Measurements from ENCODE around the gene STMN3. TPM values are rescaled to one million over a fixed set of nuclear protein-coding genes. Genes with fewer than 3 reads are reported as not detected.
"Not testable (repeated sequence)": the region's sequence is repeated elsewhere in the genome, so short reads cannot be mapped to it uniquely, and the experiment has no call there.

Gene STMN3
- total RNA-seq, 4 donors from 2014 or later, result 9.2 to 30.5 (median 20.9) TPM

GRCh38 chr20:63602321-63602720 lies 50.9 kb downstream of the STMN3 start:
- H3K36me3 ChIP-seq, result no peaks in the 10 kb centered on the region

DNA sequence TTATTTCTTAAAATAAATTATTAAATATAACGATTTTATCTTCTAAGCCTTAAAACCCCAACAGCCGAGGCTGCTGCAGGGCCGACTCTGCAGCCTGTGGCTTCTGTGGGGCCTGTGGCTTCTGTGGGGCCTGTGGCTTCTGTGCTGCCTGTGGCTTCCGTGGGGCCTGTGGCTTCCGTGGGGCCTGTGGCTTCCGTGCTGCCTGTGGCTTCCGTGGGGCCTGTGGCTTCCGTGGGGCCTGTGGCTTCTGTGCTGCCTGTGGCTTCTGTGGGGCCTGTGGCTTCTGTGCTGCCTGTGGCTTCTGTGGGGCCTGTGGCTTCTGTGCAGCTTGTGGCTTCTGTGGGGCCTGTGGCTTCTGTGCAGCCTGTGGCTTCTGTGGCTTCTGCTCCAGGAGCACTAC lies 51.5 kb downstream of the STMN3 start:
- H3K27me3 ChIP-seq; DNase-seq; H3K9me3 ChIP-seq; intact Hi-C loops (cut with DNase I; ENCODE audit: low total_unique reads); H3K4me3 ChIP-seq; H3K36me3 ChIP-seq; H3K4me1 ChIP-seq; H3K27ac ChIP-seq: not testable (repeated sequence)

More at GRCh38 chr20:63602321-63602720, 50.9 kb downstream of the STMN3 start:
- no peaks in the 10 kb centered on the region for H3K27me3 ChIP-seq
- no peaks in the 10 kb centered on the region for H3K4me1 ChIP-seq
- DNase-seq, result no peak
- no peak overlapping the region for H3K27ac ChIP-seq
- intact Hi-C loops (cut with DNase I; ENCODE audit: low total_unique reads), result no loop called here
- TF ChIP-seq, protein P1, sequence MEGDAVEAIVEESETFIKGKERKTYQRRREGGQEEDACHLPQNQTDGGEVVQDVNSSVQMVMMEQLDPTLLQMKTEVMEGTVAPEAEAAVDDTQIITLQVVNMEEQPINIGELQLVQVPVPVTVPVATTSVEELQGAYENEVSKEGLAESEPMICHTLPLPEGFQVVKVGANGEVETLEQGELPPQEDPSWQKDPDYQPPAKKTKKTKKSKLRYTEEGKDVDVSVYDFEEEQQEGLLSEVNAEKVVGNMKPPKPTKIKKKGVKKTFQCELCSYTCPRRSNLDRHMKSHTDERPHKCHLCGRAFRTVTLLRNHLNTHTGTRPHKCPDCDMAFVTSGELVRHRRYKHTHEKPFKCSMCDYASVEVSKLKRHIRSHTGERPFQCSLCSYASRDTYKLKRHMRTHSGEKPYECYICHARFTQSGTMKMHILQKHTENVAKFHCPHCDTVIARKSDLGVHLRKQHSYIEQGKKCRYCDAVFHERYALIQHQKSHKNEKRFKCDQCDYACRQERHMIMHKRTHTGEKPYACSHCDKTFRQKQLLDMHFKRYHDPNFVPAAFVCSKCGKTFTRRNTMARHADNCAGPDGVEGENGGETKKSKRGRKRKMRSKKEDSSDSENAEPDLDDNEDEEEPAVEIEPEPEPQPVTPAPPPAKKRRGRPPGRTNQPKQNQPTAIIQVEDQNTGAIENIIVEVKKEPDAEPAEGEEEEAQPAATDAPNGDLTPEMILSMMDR (IDR thresholded peaks at IDR 0.05), result no peak
- no peak for TF ChIP-seq POLR2A (IDR thresholded peaks at IDR 0.05)
- no peaks in the 10 kb centered on the region for H3K9me3 ChIP-seq
- H3K4me3 ChIP-seq, result no peak overlapping the region

DNA sequence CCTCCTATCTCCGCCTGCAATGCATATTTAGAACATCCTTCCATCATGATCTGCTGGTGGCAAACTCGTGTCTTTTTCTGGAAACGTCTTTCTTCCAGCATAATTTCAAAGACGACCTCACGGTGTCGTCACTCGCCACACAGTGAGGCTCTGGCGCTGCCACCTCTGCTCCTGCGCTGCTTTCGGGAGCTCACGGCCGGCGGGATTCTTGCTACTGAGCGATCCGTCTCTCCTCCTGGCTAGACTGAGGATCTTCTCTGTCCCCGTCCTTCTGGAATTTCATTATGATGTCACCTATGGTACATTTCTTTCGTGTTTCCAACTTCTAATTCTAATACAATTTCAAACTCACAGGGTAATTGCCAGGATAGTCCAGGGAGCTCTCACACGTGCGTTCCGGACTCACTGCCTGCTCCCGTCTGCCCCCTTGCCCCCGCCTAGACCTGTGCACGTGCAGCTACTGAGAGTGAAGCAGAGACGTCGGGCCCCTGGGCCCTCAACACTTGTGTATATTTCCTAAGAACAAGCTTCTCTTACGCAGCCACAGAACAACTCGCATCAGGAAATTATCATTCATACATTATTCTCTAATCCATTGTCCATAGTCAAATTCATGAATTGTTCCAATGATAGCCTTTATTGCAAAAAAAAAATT lies 53.7 kb downstream of the STMN3 start:
- Histone ChIP-seq H3K9me3 (no peaks in the 10 kb centered on the region), H3K27me3 (no peaks in the 10 kb centered on the region), H3K4me3 (no peak overlapping the region), H3K36me3 (no peaks in the 10 kb centered on the region), H3K4me1 (no peaks in the 10 kb centered on the region), H3K27ac (no peak overlapping the region)
- intact Hi-C loops (cut with DNase I; ENCODE audit: low total_unique reads), result no loop called here
- DNase-seq, result no peak
- no peak for TF ChIP-seq POLR2A (IDR thresholded peaks at IDR 0.05)
- TF ChIP-seq, protein P1 (IDR thresholded peaks at IDR 0.05), result no peak

DNA sequence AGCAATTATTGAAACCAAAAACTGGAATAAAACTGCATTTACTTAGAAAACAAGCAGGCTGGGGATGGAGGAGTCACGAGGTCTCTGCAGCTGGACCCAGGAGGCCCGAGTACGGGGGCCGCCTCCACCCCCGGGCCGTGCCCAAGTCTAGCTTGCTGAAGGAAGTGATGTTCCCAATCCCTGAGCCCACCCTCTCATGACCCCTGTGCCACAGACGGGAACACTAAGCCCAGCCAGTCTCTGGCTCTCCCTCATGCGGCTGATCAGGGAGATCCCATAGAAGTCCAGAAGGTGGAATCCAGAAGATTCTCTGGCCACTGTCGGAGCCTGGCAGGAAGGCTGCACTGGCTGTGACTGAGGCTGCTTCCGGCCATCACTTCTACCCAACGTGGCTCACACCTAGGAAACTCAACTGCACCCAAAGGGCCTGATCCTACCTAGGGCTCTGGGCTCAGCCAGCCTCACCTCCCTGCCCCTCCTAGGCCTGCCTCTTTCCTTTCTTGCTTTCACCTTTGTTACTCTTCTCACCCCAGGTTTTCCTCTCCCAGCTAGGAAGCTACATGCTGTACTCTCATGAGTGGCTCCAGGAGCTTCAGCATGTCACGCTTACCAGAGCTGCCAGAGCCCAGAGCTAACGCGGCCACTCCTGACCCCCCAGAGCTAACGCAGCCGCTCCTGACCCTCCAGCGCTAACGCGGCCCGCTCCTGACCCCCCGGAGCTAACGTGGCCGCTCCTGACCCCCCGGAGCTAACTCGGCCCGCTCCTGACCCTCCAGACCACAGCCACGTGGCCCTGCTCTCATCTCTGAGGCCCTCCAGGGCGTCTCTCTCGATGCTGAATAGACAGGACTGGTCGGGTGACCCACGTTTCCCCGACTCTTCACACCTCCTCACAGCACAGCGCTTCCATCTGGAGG lies 54.5 kb downstream of the STMN3 start:
- no peaks in the 10 kb centered on the region for H3K9me3 ChIP-seq
- H3K36me3 ChIP-seq, result no peaks in the 10 kb centered on the region
- H3K4me1 ChIP-seq, result no peaks in the 10 kb centered on the region
- H3K4me3 ChIP-seq, result no peak overlapping the region
- DNase-seq, result no peak
- no peak overlapping the region for H3K27ac ChIP-seq
- intact Hi-C loops (cut with DNase I; ENCODE audit: low total_unique reads), result no loop called here
- TF ChIP-seq, protein P1 (IDR thresholded peaks at IDR 0.05), result no peak
- no peak for TF ChIP-seq POLR2A (IDR thresholded peaks at IDR 0.05)
- H3K27me3 ChIP-seq, result no peaks in the 10 kb centered on the region

DNA sequence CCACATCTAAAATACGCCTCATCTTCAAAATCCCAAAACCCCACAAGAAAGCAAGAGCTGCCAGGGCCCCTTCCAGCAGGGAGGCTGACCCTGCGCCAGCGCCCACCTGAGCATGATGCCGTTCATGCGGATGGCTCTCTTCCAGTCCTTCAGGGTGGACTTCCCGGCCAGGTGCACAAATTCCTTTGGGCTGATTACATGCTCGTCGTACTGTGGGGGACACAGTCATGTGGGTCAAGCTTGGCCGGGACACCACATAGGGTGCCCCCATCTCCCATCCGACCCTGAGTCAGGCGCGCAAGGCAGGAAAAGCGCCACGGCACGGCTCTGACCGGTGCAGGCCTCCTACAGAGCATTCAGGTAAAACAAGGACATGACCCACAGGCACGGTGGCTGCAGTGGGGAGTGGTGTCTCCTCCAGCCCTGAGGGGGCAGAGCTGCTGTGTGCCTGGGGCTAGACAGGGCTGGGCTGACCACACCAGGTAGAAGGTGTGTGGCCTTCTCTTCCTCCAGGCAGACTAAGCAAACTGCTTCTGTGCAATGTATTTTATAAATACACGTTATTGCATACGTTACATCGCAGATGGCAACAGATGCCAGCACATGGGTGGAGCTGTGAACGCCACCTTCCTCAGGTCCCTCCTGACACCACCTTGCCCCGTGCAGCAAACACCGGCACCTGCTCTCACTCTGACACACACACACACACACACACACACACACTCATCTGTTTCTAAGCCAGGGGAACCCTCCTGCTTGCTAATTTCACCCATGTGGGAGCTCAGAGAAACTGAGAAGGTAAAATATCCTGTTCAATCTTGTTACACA lies 55.4 kb downstream of the STMN3 start:
- no peak for TF ChIP-seq POLR2A (IDR thresholded peaks at IDR 0.05)
- TF ChIP-seq, protein P1 (IDR thresholded peaks at IDR 0.05), result no peak
- intact Hi-C loops (cut with DNase I; ENCODE audit: low total_unique reads), result no loop called here
- Histone ChIP-seq H3K4me3 (no peak overlapping the region), H3K27ac (no peak overlapping the region), H3K36me3 (no peaks in the 10 kb centered on the region), H3K9me3 (no peaks in the 10 kb centered on the region), H3K27me3 (no peaks in the 10 kb centered on the region), H3K4me1 (no peaks in the 10 kb centered on the region)
- no peak for DNase-seq

Measured in uterus (tissue), 4 donors.